ENCODE data around the gene HYDIN.

HYDIN gene

GRCh38 chr16:70796301-70796700 is 434.2 kb downstream of the HYDIN start:
- H3K9me3 ChIP-seq (ENCODE audit: insufficient read depth, low read depth, low read length): no peaks in the 10 kb centered on the region
- no CpG with 5 or more reads among the region's 3 CpGs for WGBS (ENCODE audit: extremely low coverage, insufficient coverage, insufficient read length)
- H3K36me3 ChIP-seq (ENCODE audit: control insufficient read depth in 1 of 2, insufficient read depth in 2 of 2, low read length in 2 of 2): no peaks in the 10 kb centered on the region

GRCh38 chr16:70795296-70795912 is 435.1 kb downstream of the HYDIN start:
- Histone ChIP-seq H2AK5ac (ENCODE audit: low read length) (no peak overlapping the region), H3K4ac (ENCODE audit: low read depth, low read length) (no peak overlapping the region), H4K12ac (ENCODE audit: low read depth, low read length) (no peak overlapping the region), H2BK12ac (ENCODE audit: low read length) (no peak overlapping the region), H3K27me3 (ENCODE audit: insufficient read depth, low read length) (no peaks in the 10 kb centered on the region), H4K91ac (ENCODE audit: low read depth, low read length) (no peak overlapping the region), H3K4me1 (ENCODE audit: control insufficient read depth in 1 of 2, insufficient read depth in 2 of 2, low read length in 2 of 2) (peaks cover 7 to 10% of the 10 kb centered on the region in 2 experiments), H3K4me2 (ENCODE audit: low read length) (no peak overlapping the region), H3K79me1 (ENCODE audit: low read length) (no peaks in the 10 kb centered on the region), H3K79me2 (ENCODE audit: control insufficient read depth, insufficient read depth, low read length, poor library complexity) (peaks cover 2% of the 10 kb centered on the region), H2BK5ac (ENCODE audit: low read depth, low read length, poor library complexity) (no peak overlapping the region), H3K9ac (ENCODE audit: low read length) (no peak overlapping the region), H3K4me3 (ENCODE audit: low read depth, low read length) (no peak overlapping the region), H3K36me3 (ENCODE audit: control insufficient read depth in 1 of 2, insufficient read depth in 2 of 2, low read length in 2 of 2) (no peaks in the 10 kb centered on the region), H3K18ac (ENCODE audit: low read length) (no peak overlapping the region), H4K8ac (ENCODE audit: low read depth, low read length) (no peak overlapping the region), H3K23ac (ENCODE audit: low read length) (no peak overlapping the region), H2AFZ (ENCODE audit: insufficient read depth, low read length, poor library complexity) (no peak overlapping the region), H3K27ac (ENCODE audit: low read depth, low read length) (no peak overlapping the region), H3K14ac (ENCODE audit: low read length) (no peak overlapping the region), H3K9me3 (ENCODE audit: insufficient read depth, low read depth, low read length) (no peaks in the 10 kb centered on the region), H2BK120ac (ENCODE audit: insufficient read depth, low read length, poor library complexity) (no peak overlapping the region)
- no CpG with 5 or more reads among the region's 12 CpGs for WGBS (ENCODE audit: extremely low coverage, insufficient coverage, insufficient read length)
- no peak for DNase-seq

More at GRCh38 chr16:70796301-70796700, 434.2 kb downstream of the HYDIN start:
- Histone ChIP-seq H3K18ac (ENCODE audit: low read length) (no peak overlapping the region), H3K79me2 (ENCODE audit: control insufficient read depth, insufficient read depth, low read length, poor library complexity) (peaks cover 2% of the 10 kb centered on the region), H3K14ac (ENCODE audit: low read length) (no peak overlapping the region), H4K91ac (ENCODE audit: low read depth, low read length) (no peak overlapping the region), H3K4me3 (ENCODE audit: low read depth, low read length) (no peak overlapping the region), H2BK12ac (ENCODE audit: low read length) (no peak overlapping the region), H3K9ac (ENCODE audit: low read length) (no peak overlapping the region), H2BK5ac (ENCODE audit: low read depth, low read length, poor library complexity) (no peak overlapping the region), H3K4ac (ENCODE audit: low read depth, low read length) (no peak overlapping the region), H3K27me3 (ENCODE audit: insufficient read depth, low read length) (no peaks in the 10 kb centered on the region), H3K27ac (ENCODE audit: low read depth, low read length) (no peak overlapping the region), H3K79me1 (ENCODE audit: low read length) (peaks cover 3% of the 10 kb centered on the region), H3K23ac (ENCODE audit: low read length) (no peak overlapping the region), H3K4me1 (ENCODE audit: control insufficient read depth in 1 of 2, insufficient read depth in 2 of 2, low read length in 2 of 2) (peaks cover 3% of the 10 kb centered on the region in 2 experiments), H2BK120ac (ENCODE audit: insufficient read depth, low read length, poor library complexity) (no peak overlapping the region), H4K8ac (ENCODE audit: low read depth, low read length) (no peak overlapping the region), H4K12ac (ENCODE audit: low read depth, low read length) (no peak overlapping the region), H2AFZ (ENCODE audit: insufficient read depth, low read length, poor library complexity) (no peak overlapping the region), H2AK5ac (ENCODE audit: low read length) (no peak overlapping the region), H3K4me2 (ENCODE audit: low read length) (no peak overlapping the region)
- DNase-seq: no peak

- no peaks in the 10 kb centered on the region for H3K79me2 ChIP-seq (ENCODE audit: control insufficient read depth, insufficient read depth, low read length, poor library complexity)
- H3K27ac ChIP-seq (ENCODE audit: low read depth, low read length): no peak overlapping the region
- no peaks in the 10 kb centered on the region for H3K36me3 ChIP-seq (ENCODE audit: control insufficient read depth in 1 of 2, insufficient read depth in 2 of 2, low read length in 2 of 2)
- no peak for DNase-seq
- H2AFZ ChIP-seq (ENCODE audit: insufficient read depth, low read length, poor library complexity): no peak overlapping the region
- no peak overlapping the region for H2AK5ac ChIP-seq (ENCODE audit: low read length)
- WGBS (ENCODE audit: extremely low coverage, insufficient coverage, insufficient read length): no CpG with 5 or more reads among the region's 8 CpGs
- no peak overlapping the region for H3K4ac ChIP-seq (ENCODE audit: low read depth, low read length)
- H3K79me1 ChIP-seq (ENCODE audit: low read length): no peaks in the 10 kb centered on the region
- no peak overlapping the region for H2BK5ac ChIP-seq (ENCODE audit: low read depth, low read length, poor library complexity)
- H3K9ac ChIP-seq (ENCODE audit: low read length): no peak overlapping the region
- H3K18ac ChIP-seq (ENCODE audit: low read length): no peak overlapping the region
- peaks cover 6 to 10% of the 10 kb centered on the region in 2 experiments for H3K4me1 ChIP-seq (ENCODE audit: control insufficient read depth in 1 of 2, insufficient read depth in 2 of 2, low read length in 2 of 2)
- no peaks in the 10 kb centered on the region for H3K9me3 ChIP-seq (ENCODE audit: insufficient read depth, low read depth, low read length)
- no peaks in the 10 kb centered on the region for H3K27me3 ChIP-seq (ENCODE audit: insufficient read depth, low read length)
- H3K23ac ChIP-seq (ENCODE audit: low read length): no peak overlapping the region
- H3K4me3 ChIP-seq (ENCODE audit: low read depth, low read length): no peak overlapping the region
- no peak overlapping the region for H2BK120ac ChIP-seq (ENCODE audit: insufficient read depth, low read length, poor library complexity)
- no peak overlapping the region for H3K4me2 ChIP-seq (ENCODE audit: low read length)
- no peak overlapping the region for H4K12ac ChIP-seq (ENCODE audit: low read depth, low read length)
- no peak overlapping the region for H3K14ac ChIP-seq (ENCODE audit: low read length)
- no peak overlapping the region for H4K8ac ChIP-seq (ENCODE audit: low read depth, low read length)
- no peak overlapping the region for H4K91ac ChIP-seq (ENCODE audit: low read depth, low read length)
- H2BK12ac ChIP-seq (ENCODE audit: low read length): no peak overlapping the region
These were observed 436.5 kb downstream of the HYDIN start for GRCh38 chr16:70793851-70794502.

GRCh38 chr16:70790815-70791214 is 439.7 kb downstream of the HYDIN start:
- H3K9me3 ChIP-seq (ENCODE audit: insufficient read depth, low read depth, low read length): no peaks in the 10 kb centered on the region
- H3K79me1 ChIP-seq (ENCODE audit: low read length): no peaks in the 10 kb centered on the region
- H3K27ac ChIP-seq (ENCODE audit: low read depth, low read length): no peak overlapping the region
- H2BK5ac ChIP-seq (ENCODE audit: low read depth, low read length, poor library complexity): no peak overlapping the region
- no peak overlapping the region for H3K4me2 ChIP-seq (ENCODE audit: low read length)
- no peak overlapping the region for H3K14ac ChIP-seq (ENCODE audit: low read length)
- H2BK120ac ChIP-seq (ENCODE audit: insufficient read depth, low read length, poor library complexity): no peak overlapping the region
- no peak overlapping the region for H4K12ac ChIP-seq (ENCODE audit: low read depth, low read length)
- no peak overlapping the region for H3K23ac ChIP-seq (ENCODE audit: low read length)
- no CpG with 5 or more reads among the region's 8 CpGs for WGBS (ENCODE audit: extremely low coverage, insufficient coverage, insufficient read length)
- H3K4me1 ChIP-seq (ENCODE audit: control insufficient read depth in 1 of 2, insufficient read depth in 2 of 2, low read length in 2 of 2): peaks cover 10 to 18% of the 10 kb centered on the region in 2 experiments
- H4K8ac ChIP-seq (ENCODE audit: low read depth, low read length): no peak overlapping the region
- H3K79me2 ChIP-seq (ENCODE audit: control insufficient read depth, insufficient read depth, low read length, poor library complexity): no peaks in the 10 kb centered on the region
- no peak overlapping the region for H3K4me3 ChIP-seq (ENCODE audit: low read depth, low read length)
- H2BK12ac ChIP-seq (ENCODE audit: low read length): no peak overlapping the region
- no peak overlapping the region for H4K91ac ChIP-seq (ENCODE audit: low read depth, low read length)
- no peak overlapping the region for H3K18ac ChIP-seq (ENCODE audit: low read length)
- H2AK5ac ChIP-seq (ENCODE audit: low read length): no peak overlapping the region
- no peak overlapping the region for H3K4ac ChIP-seq (ENCODE audit: low read depth, low read length)
- H3K9ac ChIP-seq (ENCODE audit: low read length): no peak overlapping the region
- H3K36me3 ChIP-seq (ENCODE audit: control insufficient read depth in 1 of 2, insufficient read depth in 2 of 2, low read length in 2 of 2): peaks cover 5 to 10% of the 10 kb centered on the region in 2 experiments
- no peak overlapping the region for H2AFZ ChIP-seq (ENCODE audit: insufficient read depth, low read length, poor library complexity)
- H3K27me3 ChIP-seq (ENCODE audit: insufficient read depth, low read length): no peaks in the 10 kb centered on the region
- DNase-seq: no peak
